HG03066 (cell line): ENCODE measurements around the gene SMYD1.

Source experiments
- ATAC-seq: cut with Tn5 transposase; IDR thresholded peaks from one replicate; pipeline ENCODE4 v1.9.1; 2021; ENCODE audit warnings: low read depth; ENCODE audit not compliant: unreplicated experiment

The SMYD1 gene

DNA sequence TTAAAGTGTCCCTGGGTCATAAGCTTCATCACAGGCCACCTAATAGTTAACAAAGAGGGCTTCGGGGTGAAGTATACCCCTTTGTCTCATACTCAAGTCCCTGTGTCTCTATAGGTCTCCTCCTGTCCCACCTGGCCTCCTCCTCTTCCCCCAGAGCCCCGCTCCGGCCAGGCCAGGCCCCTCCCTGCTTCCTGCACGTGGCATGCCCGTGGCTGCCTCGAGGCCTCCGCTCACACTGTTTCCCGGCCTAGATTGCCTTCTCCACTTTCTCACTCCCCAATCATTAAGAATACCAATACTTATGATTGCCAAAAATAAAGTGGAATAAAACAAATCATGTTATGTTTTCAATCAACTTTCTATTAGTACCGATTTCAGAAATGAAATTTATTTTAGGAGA, 18.8 kb downstream of the SMYD1 start:
- no peak for ATAC-seq

DNA sequence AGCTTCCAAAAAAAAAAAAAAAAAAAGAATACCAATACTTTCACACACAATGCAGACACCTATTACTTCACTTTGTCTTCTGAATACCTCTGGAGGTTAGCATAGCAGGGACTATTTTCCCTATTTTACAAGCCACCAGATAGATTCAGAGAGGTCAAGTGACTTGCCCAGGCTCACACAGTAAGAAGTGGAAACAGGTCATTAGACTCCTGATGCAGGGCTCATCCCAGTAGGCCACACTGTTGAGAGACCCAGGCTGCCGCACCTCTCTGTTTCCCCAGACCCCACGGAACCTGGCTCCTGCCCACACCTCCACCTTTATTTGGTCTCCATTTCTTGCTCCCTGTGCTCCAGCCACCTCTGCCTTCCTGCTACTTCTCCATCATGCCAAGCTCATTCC, 19.4 kb downstream of the SMYD1 start:
- no peak for ATAC-seq

DNA sequence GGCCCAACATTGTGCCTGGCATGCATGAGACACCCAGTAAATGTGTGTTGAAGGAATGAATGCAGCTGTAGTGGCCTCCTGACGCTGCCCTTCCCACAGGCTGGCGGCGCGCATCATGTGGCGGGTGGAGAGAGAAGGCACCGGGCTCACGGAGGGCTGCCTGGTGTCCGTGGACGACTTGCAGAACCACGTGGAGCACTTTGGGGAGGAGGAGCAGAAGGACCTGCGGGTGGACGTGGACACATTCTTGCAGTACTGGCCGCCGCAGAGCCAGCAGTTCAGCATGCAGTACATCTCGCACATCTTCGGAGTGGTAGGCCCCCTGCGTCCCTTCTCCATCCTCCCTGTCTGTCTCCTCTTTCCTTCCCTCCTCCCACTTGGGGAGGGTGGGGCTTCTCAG, 20.1 kb downstream of the SMYD1 start:
- ATAC-seq: no peak

DNA sequence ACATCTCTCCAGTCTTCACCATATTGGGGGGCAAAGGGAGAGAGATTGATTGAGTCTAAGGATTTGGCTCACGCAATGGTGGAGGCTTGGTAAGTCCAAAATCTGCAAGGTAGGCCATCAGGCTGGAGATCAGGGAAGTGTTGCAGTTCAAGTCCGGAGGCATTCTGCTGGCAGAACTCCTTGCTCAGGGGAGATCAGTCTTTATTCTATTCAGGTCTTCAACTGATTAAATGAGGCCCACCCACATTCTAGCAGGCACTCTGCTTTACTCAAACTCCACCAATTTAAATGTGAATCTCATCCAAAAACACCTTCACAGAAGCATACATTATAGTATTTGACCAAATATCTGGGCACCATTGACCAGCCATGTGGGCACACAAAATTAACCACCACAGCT, 21.4 kb downstream of the SMYD1 start:
- no peak for ATAC-seq

DNA sequence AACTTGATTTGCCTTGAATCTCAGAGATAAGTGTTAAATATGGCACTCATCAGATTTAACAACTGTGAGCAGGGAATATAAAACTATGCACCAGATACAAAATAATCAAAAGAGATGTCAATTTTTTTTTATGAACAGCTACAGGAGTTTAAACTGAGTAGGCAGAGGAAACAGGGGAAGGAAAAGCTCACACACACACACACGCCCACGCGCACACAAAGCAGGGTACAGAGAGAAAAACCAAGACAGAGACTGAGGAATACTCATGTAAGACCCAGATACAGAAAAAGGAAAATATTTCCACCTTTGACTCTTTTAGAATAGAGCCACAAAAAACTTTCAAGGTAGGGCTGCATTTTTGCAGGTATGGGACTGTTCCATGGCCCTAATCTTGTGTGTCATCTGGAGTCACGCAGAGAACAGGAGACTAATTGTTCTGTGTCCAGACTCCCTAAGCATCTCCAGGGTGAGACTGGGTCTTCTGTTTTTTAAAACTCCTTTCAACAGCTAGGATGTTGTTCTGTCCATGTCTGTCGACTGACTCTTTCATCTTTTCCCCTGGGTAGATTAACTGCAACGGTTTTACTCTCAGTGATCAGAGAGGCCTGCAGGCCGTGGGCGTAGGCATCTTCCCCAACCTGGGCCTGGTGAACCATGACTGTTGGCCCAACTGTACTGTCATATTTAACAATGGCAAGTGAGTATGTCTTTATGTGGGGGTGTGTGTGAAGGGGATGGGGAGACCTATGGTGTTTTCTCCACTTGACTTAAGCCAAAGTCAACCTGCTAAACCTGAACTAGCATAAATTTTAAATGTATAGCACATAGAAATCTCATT, 23.0 kb downstream of the SMYD1 start:
- no peak for ATAC-seq

DNA sequence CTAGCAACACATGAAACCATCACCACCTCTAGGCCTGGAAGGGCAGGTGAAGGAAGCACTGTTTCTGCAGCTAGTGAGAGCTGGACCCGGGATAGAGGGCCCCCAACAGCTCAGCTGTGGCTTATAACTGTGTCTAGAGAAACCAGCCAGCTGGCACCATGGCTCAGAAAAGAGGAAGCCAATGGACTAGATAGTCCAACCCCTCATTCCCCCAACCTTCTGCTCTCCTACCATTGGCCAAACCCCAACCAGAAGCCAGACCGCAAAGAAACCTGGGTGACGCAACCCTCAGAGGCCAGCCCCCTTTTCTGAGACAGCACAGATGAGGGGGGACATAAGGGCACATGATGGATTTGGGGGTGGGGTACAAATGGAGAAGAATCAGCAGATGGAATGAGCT, 24.3 kb downstream of the SMYD1 start:
- ATAC-seq: no peak

DNA sequence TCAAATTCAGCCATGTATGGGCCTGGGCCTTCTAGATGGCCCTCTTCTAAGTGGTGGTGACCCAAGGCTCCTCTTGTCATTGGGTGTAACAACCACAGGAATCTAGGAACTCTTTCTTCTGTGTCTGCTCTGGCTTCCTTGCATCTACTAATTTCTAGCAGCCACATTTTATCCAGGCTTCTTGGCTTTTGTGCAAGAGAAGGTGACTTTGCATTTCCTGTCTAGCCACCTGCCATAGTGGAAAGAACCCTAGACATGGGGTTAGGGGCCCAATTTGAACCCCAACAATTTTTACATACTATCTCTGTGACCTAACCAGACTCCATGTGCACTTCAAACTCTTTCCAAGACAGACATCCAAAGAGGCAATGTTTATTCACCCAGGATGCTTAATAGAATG, 25.1 kb downstream of the SMYD1 start:
- ATAC-seq: no peak

DNA sequence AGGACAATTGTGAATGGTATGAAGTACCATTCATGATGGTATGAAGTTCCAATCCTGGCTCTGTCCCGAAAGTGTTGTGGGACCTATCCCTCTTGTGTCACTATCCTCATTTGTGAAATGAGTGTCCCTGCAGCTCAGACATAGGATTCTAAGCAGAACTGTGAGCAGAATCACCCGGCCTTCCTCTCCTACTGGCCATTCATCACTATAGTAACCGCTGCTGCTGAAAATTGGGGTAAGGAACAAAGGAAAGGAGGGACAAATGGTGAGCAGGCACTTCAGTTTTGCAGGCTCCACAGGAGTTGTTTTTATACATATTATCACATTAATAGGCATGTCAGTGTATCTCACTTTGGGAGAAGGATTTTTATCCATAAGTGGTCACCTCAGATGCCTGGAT, 27.4 kb downstream of the SMYD1 start:
- ATAC-seq: no peak

DNA sequence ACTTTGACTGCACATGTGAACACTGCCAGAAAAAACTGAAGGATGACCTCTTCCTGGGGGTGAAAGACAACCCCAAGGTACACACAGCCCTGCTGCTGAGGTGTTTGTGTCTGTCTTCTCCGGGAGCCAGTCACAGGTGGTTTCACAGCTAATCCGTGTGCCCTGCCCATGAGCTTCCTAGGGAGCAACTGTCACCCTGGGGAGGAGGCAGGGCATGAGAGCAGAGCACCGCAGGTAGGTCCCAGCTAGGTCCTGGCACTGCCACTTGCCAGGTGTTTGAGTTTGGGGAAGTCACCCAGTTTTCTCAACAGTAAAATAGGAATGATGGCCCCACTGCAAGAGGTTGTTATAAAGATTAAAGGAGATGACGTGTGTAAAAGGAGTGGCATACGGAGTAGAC, 29.1 kb downstream of the SMYD1 start:
- ATAC-seq: no peak

DNA sequence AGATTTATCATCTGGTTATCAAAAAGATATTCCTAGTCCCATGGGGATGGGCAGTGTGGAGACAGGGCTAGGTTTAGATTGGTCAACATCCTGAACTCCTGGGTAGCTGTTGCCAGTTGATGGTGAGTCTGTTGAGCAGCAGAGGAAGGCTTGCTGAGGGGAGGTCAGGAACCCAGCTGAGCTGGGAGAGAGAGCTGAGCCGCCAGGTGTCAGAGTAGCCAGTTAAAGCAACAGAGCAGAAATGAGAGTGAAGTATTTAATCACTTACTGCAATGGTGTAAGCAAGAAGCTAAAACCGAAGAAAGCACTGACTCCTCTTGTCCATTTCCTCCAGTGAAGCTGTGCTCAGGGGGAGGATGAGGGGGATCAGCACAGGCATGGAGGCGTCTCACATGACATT, 29.6 kb downstream of the SMYD1 start:
- ATAC-seq: no peak

DNA sequence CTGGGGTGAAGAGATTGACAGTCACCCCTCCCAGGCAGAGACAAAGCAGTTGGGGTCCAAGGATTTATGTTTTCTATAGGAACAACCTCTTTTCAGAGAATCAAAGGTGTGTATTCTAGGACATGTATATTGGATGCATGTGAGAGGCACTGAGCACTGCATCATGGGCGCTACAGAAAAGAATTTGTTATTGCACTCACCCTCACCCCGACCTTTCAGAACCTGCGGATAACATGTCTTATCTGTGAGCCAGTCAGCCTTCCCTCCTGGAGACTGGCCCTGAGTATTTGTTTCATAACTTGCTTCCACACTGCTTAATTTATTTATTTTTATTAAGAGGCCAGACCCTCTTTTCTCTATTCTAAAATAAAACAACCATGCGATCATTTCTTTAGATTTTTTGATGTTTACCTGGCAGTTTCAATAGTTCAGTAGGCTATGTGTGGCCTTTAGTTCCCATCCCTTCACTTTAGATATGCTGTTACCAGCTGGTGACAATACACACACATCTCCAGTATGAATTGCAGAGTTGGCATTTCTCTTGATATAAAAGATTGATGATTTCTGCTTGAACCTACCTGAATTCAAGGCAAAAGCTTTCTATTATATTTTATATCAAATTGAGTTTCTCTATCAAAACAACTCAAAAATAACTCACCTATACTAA, 30.4 kb downstream of the SMYD1 start:
- no peak for ATAC-seq

DNA sequence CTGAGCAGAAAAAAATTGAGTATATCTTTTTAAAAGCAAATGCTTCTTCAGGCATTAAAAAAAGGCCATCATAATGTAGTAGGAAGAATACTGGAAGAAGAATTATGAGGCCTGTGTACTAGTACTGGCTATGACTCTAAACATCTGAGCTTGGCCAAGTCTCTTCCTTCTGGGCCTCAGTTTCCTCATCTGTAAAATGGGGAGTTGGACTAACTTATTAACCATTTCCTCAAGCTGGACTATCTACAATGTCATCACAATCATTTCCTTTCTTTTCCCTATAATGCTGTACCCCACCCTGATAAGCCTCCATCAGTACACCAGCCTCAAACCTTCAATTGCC, 30.9 kb downstream of the SMYD1 start:
- no peak for ATAC-seq

DNA sequence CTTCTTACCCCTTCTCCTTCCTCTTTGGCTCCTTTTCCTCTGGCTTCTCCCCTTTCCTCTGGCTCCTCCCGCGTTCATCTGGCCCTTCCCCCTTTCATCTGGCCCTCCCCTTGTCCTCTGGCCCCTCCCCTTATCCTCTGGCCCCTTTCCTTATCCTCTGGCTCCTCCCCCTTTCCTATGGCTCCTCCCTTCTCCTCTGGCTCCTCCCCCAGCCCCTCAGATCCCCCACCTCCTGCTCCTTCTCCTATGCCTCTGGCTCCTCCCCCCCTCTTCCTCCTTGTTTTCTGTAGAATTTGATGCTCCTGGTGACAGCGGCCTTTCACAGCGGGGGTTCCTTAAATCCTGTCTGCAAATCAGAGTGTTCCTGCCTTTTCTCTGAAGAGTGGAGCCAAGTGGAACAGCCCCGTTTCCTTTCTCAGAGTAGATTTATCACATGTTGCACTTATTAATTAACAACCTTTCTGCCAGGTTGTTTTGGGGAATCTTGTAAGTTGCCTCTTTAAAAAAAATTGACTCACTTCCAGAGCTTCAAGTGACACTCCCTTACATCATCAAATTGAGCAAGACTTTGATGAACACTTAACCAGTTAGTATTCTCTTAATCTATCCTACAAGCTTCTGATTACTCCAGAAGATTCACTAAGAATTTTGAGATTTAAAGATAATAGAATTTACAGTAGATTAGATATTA, 32.3 kb downstream of the SMYD1 start:
- ATAC-seq: no peak

DNA sequence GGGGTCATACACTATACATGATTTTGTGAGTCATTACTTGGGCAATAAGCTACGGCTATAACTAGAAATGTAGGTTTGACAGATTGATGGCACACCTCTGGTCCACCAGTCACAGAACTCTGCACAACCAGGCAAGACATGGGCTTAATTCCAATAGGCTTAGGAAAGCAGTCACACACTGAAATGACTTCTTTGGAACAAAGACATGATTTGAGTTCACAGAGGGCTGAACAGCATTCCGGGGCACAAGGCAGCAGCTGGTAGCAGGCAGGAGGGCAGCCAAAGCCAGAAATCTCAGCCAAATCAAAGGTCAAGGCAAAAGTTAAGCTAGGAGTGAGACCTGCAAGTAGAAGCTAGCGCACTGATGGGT, 32.8 kb downstream of the SMYD1 start:
- no peak for ATAC-seq

DNA sequence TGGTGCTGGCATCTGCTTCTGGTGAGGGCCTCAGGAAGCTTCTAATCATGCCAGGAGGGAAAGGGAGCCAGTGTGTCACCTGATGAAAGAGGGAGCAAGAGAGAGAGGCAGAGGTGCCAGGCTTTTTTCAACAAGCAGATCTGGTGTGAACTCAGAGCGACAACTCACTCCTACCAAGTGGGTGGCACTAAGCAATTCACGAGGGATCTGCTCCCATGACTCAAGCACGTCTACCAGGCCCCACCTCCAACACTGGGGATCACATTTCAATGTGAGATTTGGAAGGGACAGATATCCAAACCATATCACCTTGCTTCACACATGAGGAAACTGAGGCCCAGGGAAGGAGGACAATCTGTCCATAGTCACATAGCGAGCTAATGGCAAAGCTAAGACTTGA, 41.2 kb downstream of the SMYD1 start:
- ATAC-seq: no peak

DNA sequence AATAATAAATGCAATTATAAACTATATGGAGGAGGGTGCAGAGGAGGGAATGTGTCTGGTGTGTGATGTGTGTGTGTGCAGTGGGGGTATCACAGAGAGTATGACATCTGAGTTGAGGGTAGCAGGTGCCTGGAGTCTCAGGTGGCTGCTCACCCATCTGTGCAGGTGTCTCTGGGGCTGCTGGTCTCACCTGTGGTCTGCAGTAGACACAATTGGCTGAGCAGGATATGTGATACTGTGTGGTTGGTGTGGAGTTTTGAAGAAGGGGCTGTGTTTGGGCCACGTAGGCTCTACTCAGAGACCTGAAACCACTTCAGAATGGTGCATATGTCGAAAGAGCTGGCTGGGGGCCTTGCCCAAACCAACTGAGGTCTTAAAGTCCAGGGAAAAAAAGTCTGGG, 43.2 kb downstream of the SMYD1 start:
- ATAC-seq: no peak

DNA sequence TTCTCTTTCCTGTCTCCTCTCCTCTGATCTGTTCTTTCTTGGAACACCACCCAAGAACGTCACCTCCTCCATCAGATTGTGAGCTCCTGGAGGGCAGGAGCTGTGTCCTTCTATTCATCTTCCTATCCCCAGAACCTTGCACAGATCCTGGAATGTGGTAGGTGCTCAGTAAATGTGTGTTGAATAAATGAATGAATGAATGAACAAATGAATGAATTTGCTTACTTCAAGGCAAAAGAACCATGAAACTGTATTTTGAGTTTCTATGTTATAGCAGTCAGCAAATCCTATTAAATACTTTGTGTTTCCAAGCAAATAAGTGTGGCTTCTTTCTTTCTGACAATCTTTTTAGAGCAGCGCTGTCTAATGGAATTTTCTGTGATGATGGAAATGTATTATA, 45.4 kb downstream of the SMYD1 start:
- ATAC-seq: no peak

DNA sequence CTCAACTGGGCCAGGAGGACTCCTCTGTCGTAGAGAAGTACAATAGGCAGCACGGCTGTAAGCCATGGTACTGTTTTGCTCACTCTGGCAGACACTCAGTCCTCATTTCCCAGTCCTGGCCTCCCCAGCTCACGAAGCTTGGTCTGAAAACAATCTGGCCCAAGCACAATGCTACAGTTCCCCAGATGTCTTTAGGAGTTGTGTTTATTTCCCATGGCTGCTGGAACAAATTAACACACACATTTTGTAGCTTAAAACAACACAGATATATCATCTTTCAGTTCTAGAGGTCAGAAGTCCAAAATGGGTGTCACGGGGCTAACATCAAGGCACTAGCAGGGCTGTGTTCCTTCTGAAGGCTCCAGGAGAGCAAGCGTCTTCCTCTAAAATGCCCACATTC, 47.3 kb downstream of the SMYD1 start:
- ATAC-seq: no peak

DNA sequence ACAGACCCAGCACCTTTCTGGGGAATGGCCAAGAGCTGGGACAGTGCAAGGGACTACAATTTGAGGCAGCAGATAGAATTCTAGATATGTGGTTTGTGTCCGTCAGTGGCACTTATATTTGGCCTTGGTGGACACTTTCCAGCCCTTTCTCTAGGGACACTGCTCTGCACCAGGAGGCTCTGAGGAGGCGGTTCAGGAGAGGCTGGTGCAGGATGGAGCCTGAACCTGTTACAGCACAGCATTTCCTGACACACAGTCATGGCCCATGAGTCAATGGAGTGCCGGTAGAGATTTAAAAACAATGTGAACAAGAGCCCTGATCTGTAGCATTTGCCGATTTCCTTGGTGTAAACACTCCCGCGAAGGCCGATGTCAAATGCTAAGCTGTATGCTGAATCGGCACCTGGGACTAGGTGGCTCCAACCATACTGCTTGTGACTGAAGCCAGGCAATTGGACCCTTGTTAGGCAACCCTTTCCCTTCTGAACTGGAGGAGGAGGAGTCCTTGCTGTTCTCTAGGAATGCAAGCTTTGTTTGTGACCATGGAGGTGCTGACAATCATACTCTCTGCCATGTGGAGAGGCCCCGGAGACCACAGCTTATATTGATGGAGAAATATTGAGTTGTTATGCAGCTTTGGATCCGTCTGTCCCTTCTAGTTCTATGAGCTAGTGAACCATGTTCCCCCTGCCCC, 48.3 kb downstream of the SMYD1 start:
- ATAC-seq: no peak

DNA sequence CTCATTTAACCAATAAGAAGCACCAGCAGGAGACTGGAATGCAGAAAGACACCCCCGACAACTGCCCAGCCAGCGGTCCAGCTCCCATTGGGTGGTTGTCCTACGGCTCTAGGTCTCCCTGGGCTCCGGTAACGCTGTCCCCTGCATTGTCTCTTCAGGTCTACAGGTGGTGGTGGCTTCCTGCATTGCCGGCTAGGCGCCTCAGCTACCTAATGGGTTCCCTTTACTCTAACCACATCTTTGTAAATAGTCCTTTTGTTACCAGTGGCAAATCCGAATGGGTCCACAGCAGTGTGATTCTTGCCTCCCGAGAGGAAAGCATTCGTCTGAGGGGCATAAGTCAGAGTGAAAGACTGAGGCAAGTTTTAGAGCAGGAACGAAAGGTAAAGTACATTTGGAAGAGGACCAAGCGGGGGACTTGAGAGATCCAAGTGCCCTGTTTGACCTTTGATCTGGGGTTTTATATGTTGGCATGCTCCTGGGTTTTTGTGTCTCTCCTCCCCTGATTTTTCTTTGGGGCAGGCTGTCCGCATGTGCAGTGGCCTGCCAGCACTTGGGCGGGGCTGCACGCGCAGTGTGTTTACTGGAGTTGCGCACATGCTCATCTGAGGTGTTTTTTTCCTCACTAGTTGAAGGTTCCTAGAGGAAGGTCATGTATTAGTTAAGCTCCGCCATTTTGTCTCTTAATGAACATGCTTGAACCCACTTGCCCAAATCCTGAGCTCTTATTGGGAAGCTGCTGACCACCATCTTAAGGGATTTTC, 49.2 kb downstream of the SMYD1 start:
- no peak for ATAC-seq

DNA sequence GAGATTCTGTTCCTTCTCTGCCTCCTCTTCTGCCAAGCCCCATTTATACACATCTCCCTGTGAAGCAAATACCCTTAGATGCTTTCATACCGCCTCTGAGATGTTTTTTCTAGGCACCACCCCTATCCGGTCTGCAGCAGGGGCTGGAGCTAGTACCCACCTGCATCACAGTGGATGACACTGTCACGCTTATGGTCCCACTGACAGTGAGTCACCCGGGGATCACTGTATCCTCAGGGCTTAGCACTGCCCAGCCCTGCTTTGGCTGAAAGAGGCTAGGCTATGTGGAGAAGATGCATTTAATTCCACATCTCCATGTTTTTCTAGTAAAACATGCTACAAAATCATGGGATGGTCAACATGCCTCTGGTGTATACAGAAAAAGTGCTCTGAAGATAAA, 50.3 kb downstream of the SMYD1 start:
- ATAC-seq: no peak
